Mesothelial cell of epicardium (in vitro differentiated cells): ENCODE results near the gene MAD2L1. TPM values are rescaled to one million over a fixed set of nuclear protein-coding genes. Genes with fewer than 3 reads are reported as not detected.
"Not testable (repeated sequence)": the region's sequence is repeated elsewhere in the genome, so short reads cannot be mapped to it uniquely, and the experiment has no call there.

ENCODE experiments used
- DNase-seq, 2 experiments: peaks; one replicate each; pipeline ENCODE4 v3.0.0; 2021; ENCODE audit warnings: low spot score in 2 of 2; ENCODE audit not compliant: unreplicated experiment in 2 of 2
- H3K27ac Mint-ChIP-seq: 2 replicates; pipeline ENCODE4 v1.8.0; 2021; ENCODE audit warnings: mixed read lengths
- H3K27me3 Mint-ChIP-seq: 2 replicates; pipeline ENCODE4 v1.8.0; 2021; ENCODE audit warnings: low read depth, mixed read lengths
- H3K36me3 Mint-ChIP-seq: 2 replicates; pipeline ENCODE4 v1.8.0; 2021; ENCODE audit warnings: mixed read lengths
- H3K4me1 Mint-ChIP-seq: 2 replicates; pipeline ENCODE4 v1.8.0; 2021; ENCODE audit warnings: mixed read lengths
- H3K4me3 Mint-ChIP-seq: 2 replicates; pipeline ENCODE4 v1.8.0; 2021; ENCODE audit warnings: mild to moderate bottlenecking, moderate library complexity, mixed read lengths
- H3K9me3 Mint-ChIP-seq: 2 replicates; pipeline ENCODE4 v1.8.0; 2021; ENCODE audit warnings: mixed read lengths
- CTCF ChIP-seq: fragments of 200-600 bp; sonication (generic); IDR thresholded peaks from one replicate; pipeline ENCODE4 v1.5.0; 2021; ENCODE audit warnings: antibody characterized with exemption; ENCODE audit not compliant: unreplicated experiment
- total RNA-seq: library from RNA; stranded (reverse); gene quantifications from 3 replicates; pipeline ENCODE4 v1.2.1, GENCODE V29; 2021

Gene MAD2L1
- total RNA-seq, 1 donor from 2014 or later, result 16.6 TPM

GRCh38 chr4:120070196-120070595, 3.5 kb upstream of the MAD2L1 start:
- H3K36me3 Mint-ChIP-seq, result no peaks in the 10 kb centered on the region
- H3K27me3 Mint-ChIP-seq, result no peaks in the 10 kb centered on the region
- DNase-seq, result no peak
- H3K27ac Mint-ChIP-seq, result no peak overlapping the region
- no peaks in the 10 kb centered on the region for H3K9me3 Mint-ChIP-seq
- no peak overlapping the region for H3K4me3 Mint-ChIP-seq
- H3K4me1 Mint-ChIP-seq, result peaks cover 42% of the 10 kb centered on the region
- no peak for TF ChIP-seq CTCF

GRCh38 chr4:120065974-120066516, 603 bp downstream of the MAD2L1 start:
- H3K27ac Mint-ChIP-seq, result peak overlapping the region; percentile 98
- no peak for TF ChIP-seq CTCF
- H3K9me3 Mint-ChIP-seq, result no peaks in the 10 kb centered on the region
- DNase-seq, result no peak
- H3K4me3 Mint-ChIP-seq, result peak overlapping the region; percentile 95
- H3K36me3 Mint-ChIP-seq, result no peaks in the 10 kb centered on the region
- H3K4me1 Mint-ChIP-seq, result peaks cover 61% of the 10 kb centered on the region
- no peaks in the 10 kb centered on the region for H3K27me3 Mint-ChIP-seq

- H3K4me3 Mint-ChIP-seq, result peak overlapping the region; percentile 33
- no peaks in the 10 kb centered on the region for H3K9me3 Mint-ChIP-seq
- H3K4me1 Mint-ChIP-seq, result peaks cover 55% of the 10 kb centered on the region
- H3K27me3 Mint-ChIP-seq, result no peaks in the 10 kb centered on the region
- no peak for TF ChIP-seq CTCF
- no peak for DNase-seq
- H3K36me3 Mint-ChIP-seq, result peaks cover 4% of the 10 kb centered on the region
- peak overlapping the region; percentile 63 for H3K27ac Mint-ChIP-seq
Measured at GRCh38 chr4:120064887-120065286, 1.8 kb downstream of the MAD2L1 start.

GRCh38 chr4:120063711-120064110, 2.9 kb downstream of the MAD2L1 start:
- H3K27ac Mint-ChIP-seq, H3K27me3 Mint-ChIP-seq, DNase-seq, H3K4me3 Mint-ChIP-seq, H3K36me3 Mint-ChIP-seq, H3K9me3 Mint-ChIP-seq: not testable (repeated sequence)
- H3K4me1 Mint-ChIP-seq, result peaks cover 46% of the 10 kb centered on the region

GRCh38 chr4:120062663-120063195, 3.9 kb downstream of the MAD2L1 start:
- Mint-ChIP-seq H3K4me1 (peaks cover 38% of the 10 kb centered on the region), H3K27me3 (no peaks in the 10 kb centered on the region), H3K27ac (no peak overlapping the region), H3K4me3 (no peak overlapping the region), H3K36me3 (peaks cover 7% of the 10 kb centered on the region), H3K9me3 (no peaks in the 10 kb centered on the region)
- no peak for TF ChIP-seq CTCF
- no peak for DNase-seq

- DNase-seq, result no peak
- TF ChIP-seq CTCF, result no peak
- H3K4me1 Mint-ChIP-seq, result peaks cover 28% of the 10 kb centered on the region
- H3K27ac Mint-ChIP-seq, result no peak overlapping the region
- no peaks in the 10 kb centered on the region for H3K9me3 Mint-ChIP-seq
- H3K4me3 Mint-ChIP-seq, result no peak overlapping the region
- peaks cover 7% of the 10 kb centered on the region for H3K36me3 Mint-ChIP-seq
- H3K27me3 Mint-ChIP-seq, result no peaks in the 10 kb centered on the region
Measured at GRCh38 chr4:120059036-120059435, 7.6 kb downstream of the MAD2L1 start.
